GM12864 (cell line): ENCODE results near the gene OTUD1.

Source experiments
- DNase-seq: peaks from one replicate; pipeline ENCODE4 v3.0.0-alpha.2; 2011; ENCODE audit warnings: low read depth
- H3K4me3 ChIP-seq: 2 replicates; pipeline ENCODE4 v1.5.1; 2011; ENCODE audit warnings: mild to moderate bottlenecking, low read depth, low read length, control low read depth
- CTCF ChIP-seq: IDR thresholded peaks from 2 replicates; pipeline ENCODE4 v1.5.1; 2011; ENCODE audit warnings: low read depth, mild to moderate bottlenecking, moderate library complexity, low read length, control low read depth, inconsistent platforms; ENCODE audit errors: missing control alignments

Gene OTUD1

GRCh38 chr10:23412223-23412622 lies 26.7 kb upstream of the OTUD1 start:
- DNase-seq: no peak
- no peak for TF ChIP-seq CTCF
- H3K4me3 ChIP-seq: no peak overlapping the region

GRCh38 chr10:23413629-23414089 lies 25.2 kb upstream of the OTUD1 start:
- no peak for TF ChIP-seq CTCF
- DNase-seq: peak; percentile 52
- H3K4me3 ChIP-seq: no peak overlapping the region

- no peak for DNase-seq
- TF ChIP-seq CTCF: no peak
- H3K4me3 ChIP-seq: no peak overlapping the region
These were observed 24.2 kb upstream of the OTUD1 start for GRCh38 chr10:23414658-23415057.

- H3K4me3 ChIP-seq: no peak overlapping the region
- TF ChIP-seq CTCF: no peak
- DNase-seq: no peak
These were observed 21.6 kb upstream of the OTUD1 start for GRCh38 chr10:23417254-23417653.

- no peak overlapping the region for H3K4me3 ChIP-seq
- no peak for TF ChIP-seq CTCF
- no peak for DNase-seq
These were observed 20.7 kb upstream of the OTUD1 start for GRCh38 chr10:23418051-23418681.

- TF ChIP-seq CTCF: no peak
- H3K4me3 ChIP-seq: no peak overlapping the region
- no peak for DNase-seq
These were observed 19.7 kb upstream of the OTUD1 start for GRCh38 chr10:23419201-23419600.

GRCh38 chr10:23419655-23420329 lies 19.1 kb upstream of the OTUD1 start:
- no peak for TF ChIP-seq CTCF
- no peak for DNase-seq

More at GRCh38 chr10:23419655-23420329, 19.1 kb upstream of the OTUD1 start:
- H3K4me3 ChIP-seq: no peak overlapping the region
